ENCODE data around the gene FOXD3.
A peak's percentile ranks its signal among the peaks of the same experiment; 100 is the strongest.

Gene FOXD3

DNA sequence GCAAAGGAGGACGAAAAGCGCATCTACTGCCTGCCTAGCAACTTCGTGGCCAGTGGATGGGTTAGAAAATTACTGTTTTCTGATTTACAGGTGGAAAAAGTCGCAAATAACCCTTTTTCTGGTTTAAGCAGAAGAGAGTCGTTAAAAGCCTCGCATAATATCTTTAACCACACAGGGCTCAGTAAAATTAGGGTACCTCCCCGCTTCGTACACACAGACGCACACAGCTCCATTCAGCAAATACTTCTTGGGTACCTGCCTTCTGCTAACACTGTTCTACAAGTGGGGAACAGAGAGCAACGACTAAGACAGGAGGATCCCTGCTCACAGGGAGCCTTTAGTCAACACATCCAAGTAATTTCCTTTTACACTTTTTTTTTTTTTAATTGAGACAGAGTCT lies 45.8 kb downstream of the FOXD3 start:
- TF ChIP-seq PAX5 (IDR thresholded peaks at IDR 0.05; ENCODE audit: insufficient read depth, low read length, severe bottlenecking) (no peak), POU2F2 (IDR thresholded peaks at IDR 0.05; ENCODE audit: low read depth, low read length) (no peak), TAF1 (IDR thresholded peaks at IDR 0.05; ENCODE audit: low read depth, low read length) (no peak), SPI1 (IDR thresholded peaks at IDR 0.05; ENCODE audit: low read depth, low read length) (no peak), POLR2A (IDR thresholded peaks at IDR 0.05; ENCODE audit: low read depth, low read length) (no peak), POLR2AphosphoS5 (IDR thresholded peaks at IDR 0.05; ENCODE audit: low read depth, low read length) (no peak)
- FAIRE-seq (no peak), DNase-seq (ENCODE audit: insufficient read length, low spot score) (peak; percentile 15)
